K562 (cell line): ENCODE data around the gene INSM1. TPM values are rescaled to one million over a fixed set of nuclear protein-coding genes. Genes with fewer than 3 reads are reported as not detected.

ENCODE experiments used
- ATAC-seq: fragments of 200-7000 bp; cut with Tn5 transposase; 3 replicates; pipeline ENCODE4 v1.9.1; 2020; ENCODE audit warnings: moderate library complexity
- BruUV-seq: library from RNA; stranded (reverse); fragments of 400-500 nt; replicated peaks from 2 replicates; lab custom pipeline; 2021; lab: Mats Ljungman, UMichigan
- CTCF ChIA-PET: fragments of 300-600 bp; formaldehyde crosslinking; extraction: SDS; loops from one replicate; lab custom pipeline; 2021; ENCODE audit warnings: low intra/inter-chr PET ratio; lab: Yijun Ruan, JAX
- POLR2A ChIA-PET: fragments of 300-600, 350-650 bp; sonication (Branson Sonifier 250); formaldehyde crosslinking; extraction: SDS; loops from one replicate; lab custom pipeline; 2021; ENCODE audit warnings: antibody characterized with exemption, inconsistent platforms; lab: Yijun Ruan, JAX
- DNase-seq, 4 experiments: peaks; one replicate each; pipeline versions ENCODE4 v3.0.0 to v3.0.0-alpha.2; 2011 to 2018; ENCODE audit warnings: low spot score in 3 of 4, mixed read lengths in 3 of 4; ENCODE audit errors: extremely low read depth in 1 of 4
- FAIRE-seq: peaks from 2 replicates; lab custom pipeline; 2011; peaks lifted over from hg19 to GRCh38; lab: Jason Lieb, UNC
- H2AFZ ChIP-seq: 2 replicates; pipeline ENCODE4 v1.6.0; 2011; ENCODE audit warnings: low read depth, low read length, control low read depth, inconsistent platforms
- H3K27ac ChIP-seq: fragments of 200-600 bp; 3 replicates; pipeline ENCODE4 v1.8.0; 2011; ENCODE audit warnings: low read depth, mild to moderate bottlenecking, control low read depth, inconsistent platforms, low read length, moderate library complexity, mixed read lengths; ENCODE audit errors: extremely low read depth
- H3K27me3 ChIP-seq, 2 experiments: fragments of 300-600 bp in 1 of 2; 2 replicates in 1 of 2; 3 replicates in 1 of 2; pipeline versions ENCODE4 v1.6.0 to v1.8.0; 2011; ENCODE audit warnings: inconsistent platforms in 2 of 2, low read length in 2 of 2, mild to moderate bottlenecking in 1 of 2, mixed read lengths in 1 of 2, moderate library complexity in 1 of 2; ENCODE audit not compliant: control insufficient read depth in 2 of 2, insufficient read depth in 2 of 2
- H3K36me3 ChIP-seq: fragments of 300-600 bp; 3 replicates; pipeline ENCODE4 v1.8.0; 2011; ENCODE audit warnings: mild to moderate bottlenecking, low read length, inconsistent platforms; ENCODE audit not compliant: control insufficient read depth, insufficient read depth
- H3K4me1 ChIP-seq, 2 experiments: fragments of 200-600 bp in 1 of 2; replicated peaks in 1 of 2; 2 replicates in 1 of 2; 3 replicates in 1 of 2; pipeline versions ENCODE4 v1.5.1 to v1.8.0; 2011; ENCODE audit warnings: inconsistent platforms in 2 of 2, low read length in 2 of 2, mild to moderate bottlenecking in 1 of 2, mixed read lengths in 1 of 2, moderate library complexity in 1 of 2; ENCODE audit not compliant: control insufficient read depth in 2 of 2, insufficient read depth in 2 of 2
- H3K4me2 ChIP-seq: 2 replicates; pipeline ENCODE4 v1.6.1; 2011; ENCODE audit warnings: low read length, control low read depth, inconsistent platforms, mixed read lengths; ENCODE audit not compliant: insufficient read depth
- H3K4me3 ChIP-seq: fragments of 200-600 bp; sonication (generic), shearing (Covaris generic); 2 replicates; pipeline ENCODE4 v1.5.1; 2016; ENCODE audit warnings: control low read depth, inconsistent platforms
- H3K79me2 ChIP-seq: fragments of 200-600 bp; 3 replicates; pipeline ENCODE4 v1.8.0; 2011; ENCODE audit warnings: low read length, inconsistent platforms; ENCODE audit not compliant: control insufficient read depth, insufficient read depth
- H3K9ac ChIP-seq, 2 experiments: 2 replicates each; pipeline versions ENCODE4 v1.6.0 to v1.6.1; 2011; ENCODE audit warnings: low read depth in 2 of 2, low read length in 2 of 2, control low read depth in 1 of 2, inconsistent platforms in 1 of 2, mild to moderate bottlenecking in 1 of 2, mixed read lengths in 1 of 2; ENCODE audit not compliant: insufficient read depth in 1 of 2
- H3K9me1 ChIP-seq: one replicate; pipeline ENCODE4 v1.6.0; 2011; ENCODE audit warnings: inconsistent platforms, mild to moderate bottlenecking, low read length, moderate library complexity; ENCODE audit not compliant: control insufficient read depth, insufficient read depth
- H3K9me3 ChIP-seq: replicated peaks from 2 replicates; pipeline ENCODE4 v1.5.1; 2011; ENCODE audit warnings: low read depth, low read length, inconsistent platforms; ENCODE audit not compliant: control insufficient read depth, insufficient read depth
- H4K20me1 ChIP-seq: replicated peaks from 2 replicates; pipeline ENCODE4 v1.6.1; 2011; ENCODE audit warnings: low read length, inconsistent platforms, mixed read lengths; ENCODE audit not compliant: control insufficient read depth, insufficient read depth
- CREB1 ChIP-seq, 2 experiments: sonication (generic) in 1 of 2; formaldehyde crosslinking in 1 of 2; IDR thresholded peaks; 2 replicates each; pipeline versions ENCODE4 v1.6.1 to v1.8.0; 2012 to 2022; ENCODE audit warnings: inconsistent platforms in 1 of 2, mild to moderate bottlenecking in 1 of 2, missing genetic modification reagents in 1 of 2, moderate library complexity in 1 of 2
- EGR1 ChIP-seq: fragments of 450-650 bp; conservative IDR thresholded peaks from 2 replicates; pipeline ENCODE4 v1.6.1; 2017; ENCODE audit warnings: mild to moderate bottlenecking
- HNRNPLL ChIP-seq: fragments of 200-400 bp; formaldehyde crosslinking; IDR thresholded peaks from 2 replicates; pipeline ENCODE4 v1.6.1; 2017; ENCODE audit warnings: low read length, low read depth, mild to moderate bottlenecking; ENCODE audit not compliant: poor library complexity, severe bottlenecking
- MEF2D ChIP-seq: conservative IDR thresholded peaks from 2 replicates; pipeline ENCODE4 v1.6.1; 2016; ENCODE audit warnings: low read depth, missing genetic modification characterization, missing compliant biosample characterization
- NFIC ChIP-seq: fragments of 450-650 bp; IDR thresholded peaks from 2 replicates; pipeline ENCODE4 v1.6.1; 2017; ENCODE audit warnings: mild to moderate bottlenecking, inconsistent platforms
- NFRKB ChIP-seq: fragments of 450-650 bp; IDR thresholded peaks from 2 replicates; pipeline ENCODE4 v1.6.1; 2016; ENCODE audit warnings: low read depth
- SAFB2 ChIP-seq: fragments of 200-400 bp; formaldehyde crosslinking; IDR thresholded peaks from 2 replicates; pipeline ENCODE4 v1.6.1; 2018; ENCODE audit warnings: borderline replicate concordance, low read length, low read depth, moderate library complexity; ENCODE audit not compliant: severe bottlenecking
- TBP ChIP-seq: optimal IDR thresholded peaks from 2 replicates; pipeline ENCODE3; 2011; ENCODE audit warnings: low read depth, low read length, improper control_type of control experiment
- TCF3 ChIP-seq: sonication (generic); formaldehyde crosslinking; IDR thresholded peaks from 2 replicates; pipeline ENCODE4 v1.4.0; 2020; ENCODE audit warnings: mild to moderate bottlenecking, missing genetic modification reagents
- WGBS: fragments of 100-300 bp; shearing (Covaris generic); methylation state at CpG from one replicate; pipeline ENCODE4 v1.1.6; 2016; ENCODE audit warnings: low coverage, mixed read lengths; ENCODE audit not compliant: insufficient coverage; ENCODE audit errors: missing lambda C conversion rate; 5-methylcytosine and 5-hydroxymethylcytosine counted together
- in situ Hi-C: fragments of 300-500 bp; cut with MboI; formaldehyde crosslinking; loops from 4 replicates; pipeline ENCODE4 v1.15.0; 2018; ENCODE audit warnings: inconsistent platforms, mixed read lengths
- intact Hi-C: fragments of 100-400 bp; cut with micrococcal nuclease; formaldehyde crosslinking; loops from 2 replicates; pipeline ENCODE4 v1.14.2; 2022
- polyA plus RNA-seq, 8 experiments: library from polyadenylated mRNA; depleted of rRNA in 4 of 8; stranded (reverse) in 5 of 8; unstranded in 3 of 8; fragments of >200 nt; fragmentation: Nextera tagmentation in 2 of 8; fragmentation: Illumina TruSeq in 1 of 8; extraction: Ambion mirVana in 2 of 8; extraction: Trizol in 1 of 8; gene quantifications; 2 replicates each; pipeline versions ENCODE4 v1.2.1 to v1.2.3, GENCODE V29; 2011 to 2014; ENCODE audit warnings: inconsistent platforms in 1 of 8, missing spikeins in 1 of 8
- total RNA-seq, 7 experiments: library from RNA; depleted of rRNA in 6 of 7; stranded (reverse); fragments of >200 nt in 6 of 7; fragmentation: Illumina TruSeq in 2 of 7; extraction: Trizol in 2 of 7; gene quantifications; 2 replicates each; pipeline versions ENCODE4 v1.2.1 to v1.2.3, GENCODE V29; 2011 to 2021; ENCODE audit warnings: low replicate concordance in 1 of 7
- TF ChIP-seq, protein P1 (sequence below): fragments of 250-450 bp; sonication (Bioruptor Pico); IDR thresholded peaks from 2 replicates; pipeline ENCODE4 v1.5.0; 2022; ENCODE audit warnings: mild to moderate bottlenecking
- TF ChIP-seq, protein P2 (sequence below): fragments of 200-800 bp; sonication (Bioruptor generic); IDR thresholded peaks from 2 replicates; pipeline ENCODE4 v1.6.1; 2016; ENCODE audit warnings: missing genetic modification characterization, missing compliant biosample characterization

INSM1 gene
- total and polyA plus RNA-seq, 9 of the 15 experiments (the other 6 are each of a cell fraction or from before 2014, with no cell fraction given) = not detected

- H3K9ac ChIP-seq = no peak overlapping the region
- no peaks in the 10 kb centered on the region for H3K79me2 ChIP-seq
- H4K20me1 ChIP-seq = no peaks in the 10 kb centered on the region
- no peak overlapping the region for H3K27ac ChIP-seq
- H3K4me1 ChIP-seq = peaks cover 0 to 10% of the 10 kb centered on the region in 2 experiments; a peak in 4 of 5 replicates
- BruUV-seq = no TSS peak
- peaks cover 0 to 24% of the 10 kb centered on the region in 2 experiments; a peak in 3 of 5 replicates for H3K27me3 ChIP-seq
- TF ChIP-seq SAFB2 = no peak
- TF ChIP-seq NFRKB = no peak
- no peak for TF ChIP-seq TBP
- no peak for TF ChIP-seq CREB1 (IDR thresholded peaks at IDR 0.05)
- no peak for TF ChIP-seq CREB1 (CRISPR knock-in tag; IDR thresholded peaks at IDR 0.05)
- no peak for TF ChIP-seq EGR1
- TF ChIP-seq, protein P1, sequence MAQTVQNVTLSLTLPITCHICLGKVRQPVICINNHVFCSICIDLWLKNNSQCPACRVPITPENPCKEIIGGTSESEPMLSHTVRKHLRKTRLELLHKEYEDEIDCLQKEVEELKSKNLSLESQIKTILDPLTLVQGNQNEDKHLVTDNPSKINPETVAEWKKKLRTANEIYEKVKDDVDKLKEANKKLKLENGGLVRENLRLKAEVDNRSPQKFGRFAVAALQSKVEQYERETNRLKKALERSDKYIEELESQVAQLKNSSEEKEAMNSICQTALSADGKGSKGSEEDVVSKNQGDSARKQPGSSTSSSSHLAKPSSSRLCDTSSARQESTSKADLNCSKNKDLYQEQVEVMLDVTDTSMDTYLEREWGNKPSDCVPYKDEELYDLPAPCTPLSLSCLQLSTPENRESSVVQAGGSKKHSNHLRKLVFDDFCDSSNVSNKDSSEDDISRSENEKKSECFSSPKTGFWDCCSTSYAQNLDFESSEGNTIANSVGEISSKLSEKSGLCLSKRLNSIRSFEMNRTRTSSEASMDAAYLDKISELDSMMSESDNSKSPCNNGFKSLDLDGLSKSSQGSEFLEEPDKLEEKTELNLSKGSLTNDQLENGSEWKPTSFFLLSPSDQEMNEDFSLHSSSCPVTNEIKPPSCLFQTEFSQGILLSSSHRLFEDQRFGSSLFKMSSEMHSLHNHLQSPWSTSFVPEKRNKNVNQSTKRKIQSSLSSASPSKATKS (CRISPR knock-in tag) = no peak
- TF ChIP-seq NFIC = no peak
- TF ChIP-seq MEF2D (tag) = no peak
- TF ChIP-seq, protein P2, sequence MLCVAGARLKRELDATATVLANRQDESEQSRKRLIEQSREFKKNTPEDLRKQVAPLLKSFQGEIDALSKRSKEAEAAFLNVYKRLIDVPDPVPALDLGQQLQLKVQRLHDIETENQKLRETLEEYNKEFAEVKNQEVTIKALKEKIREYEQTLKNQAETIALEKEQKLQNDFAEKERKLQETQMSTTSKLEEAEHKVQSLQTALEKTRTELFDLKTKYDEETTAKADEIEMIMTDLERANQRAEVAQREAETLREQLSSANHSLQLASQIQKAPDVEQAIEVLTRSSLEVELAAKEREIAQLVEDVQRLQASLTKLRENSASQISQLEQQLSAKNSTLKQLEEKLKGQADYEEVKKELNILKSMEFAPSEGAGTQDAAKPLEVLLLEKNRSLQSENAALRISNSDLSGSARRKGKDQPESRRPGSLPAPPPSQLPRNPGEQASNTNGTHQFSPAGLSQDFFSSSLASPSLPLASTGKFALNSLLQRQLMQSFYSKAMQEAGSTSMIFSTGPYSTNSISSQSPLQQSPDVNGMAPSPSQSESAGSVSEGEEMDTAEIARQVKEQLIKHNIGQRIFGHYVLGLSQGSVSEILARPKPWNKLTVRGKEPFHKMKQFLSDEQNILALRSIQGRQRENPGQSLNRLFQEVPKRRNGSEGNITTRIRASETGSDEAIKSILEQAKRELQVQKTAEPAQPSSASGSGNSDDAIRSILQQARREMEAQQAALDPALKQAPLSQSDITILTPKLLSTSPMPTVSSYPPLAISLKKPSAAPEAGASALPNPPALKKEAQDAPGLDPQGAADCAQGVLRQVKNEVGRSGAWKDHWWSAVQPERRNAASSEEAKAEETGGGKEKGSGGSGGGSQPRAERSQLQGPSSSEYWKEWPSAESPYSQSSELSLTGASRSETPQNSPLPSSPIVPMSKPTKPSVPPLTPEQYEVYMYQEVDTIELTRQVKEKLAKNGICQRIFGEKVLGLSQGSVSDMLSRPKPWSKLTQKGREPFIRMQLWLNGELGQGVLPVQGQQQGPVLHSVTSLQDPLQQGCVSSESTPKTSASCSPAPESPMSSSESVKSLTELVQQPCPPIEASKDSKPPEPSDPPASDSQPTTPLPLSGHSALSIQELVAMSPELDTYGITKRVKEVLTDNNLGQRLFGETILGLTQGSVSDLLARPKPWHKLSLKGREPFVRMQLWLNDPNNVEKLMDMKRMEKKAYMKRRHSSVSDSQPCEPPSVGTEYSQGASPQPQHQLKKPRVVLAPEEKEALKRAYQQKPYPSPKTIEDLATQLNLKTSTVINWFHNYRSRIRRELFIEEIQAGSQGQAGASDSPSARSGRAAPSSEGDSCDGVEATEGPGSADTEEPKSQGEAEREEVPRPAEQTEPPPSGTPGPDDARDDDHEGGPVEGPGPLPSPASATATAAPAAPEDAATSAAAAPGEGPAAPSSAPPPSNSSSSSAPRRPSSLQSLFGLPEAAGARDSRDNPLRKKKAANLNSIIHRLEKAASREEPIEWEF = no peak
- TF ChIP-seq TCF3 = no peak
- no peak for TF ChIP-seq HNRNPLL
- H3K4me3 ChIP-seq = no peak overlapping the region
- FAIRE-seq (no peak), DNase-seq (no peak), ATAC-seq (no peak)
- H3K36me3 ChIP-seq = no peaks in the 10 kb centered on the region
- H3K4me2 ChIP-seq = no peak overlapping the region
- in situ Hi-C loops (no loop called here), intact Hi-C loops (no loop called here)
- ChIA-PET POLR2A (interaction anchor here (0.7 kb wide), 1 partner anchor 23 kb away, joined by 4 read pairs; no protein-coding TSS in a partner anchor), CTCF (interaction anchor here (0.7 kb wide), 1 partner anchor 320 kb away, joined by 3 read pairs; no protein-coding TSS in a partner anchor)
- no peaks in the 10 kb centered on the region for H3K9me3 ChIP-seq
- H3K9me1 ChIP-seq = no peaks in the 10 kb centered on the region
- 13% methylated on average over 6 of the region's 12 CpGs for WGBS
- H2AFZ ChIP-seq = no peak overlapping the region
Measured at GRCh38 chr20:20395087-20395486, 27.2 kb downstream of the INSM1 start.
